HCT116 (cell line): Measurements from ENCODE around the gene TSPAN16. TPM values are rescaled to one million over a fixed set of nuclear protein-coding genes. Genes with fewer than 3 reads are reported as not detected.

Experiments used
- ATAC-seq: fragments of 200-7000 bp; cut with Tn5 transposase; 2 replicates; pipeline ENCODE4 v1.9.1; 2020; ENCODE audit warnings: mild to moderate bottlenecking, moderate library complexity
- BruUV-seq: library from RNA; stranded (reverse); fragments of 400-500 nt; replicated peaks from 2 replicates; lab custom pipeline; 2021; lab: Mats Ljungman, UMichigan
- CTCF ChIA-PET: fragments of 300-600 bp; sonication (Branson Sonifier 250); formaldehyde crosslinking; loops from one replicate; lab custom pipeline; 2021; ENCODE audit warnings: antibody characterized with exemption; lab: Charles Lee
- POLR2A ChIA-PET: fragments of 300-600, 350-600 bp; sonication (Branson Sonifier 250); formaldehyde crosslinking; loops from one replicate; lab custom pipeline; 2021; ENCODE audit warnings: antibody characterized with exemption; lab: Charles Lee
- RAD21 ChIA-PET, 2 experiments: fragments of 300-600 bp; sonication (Branson Sonifier 250); formaldehyde crosslinking; loops; one replicate each; lab custom pipeline; 2023; ENCODE audit warnings: low total read pairs in 2 of 2; ENCODE audit not compliant: uncharacterized antibody in 2 of 2, unreplicated experiment in 2 of 2, low non-redundant PET in 1 of 2; lab: Charles Lee
- DNase-seq: peaks from one replicate; pipeline ENCODE4 v3.0.0-alpha.2; 2010; ENCODE audit warnings: low read depth, low spot score
- H2AFZ ChIP-seq: fragments of 200-600 bp; shearing (Covaris generic), sonication (generic); 2 replicates; pipeline ENCODE4 v1.6.1; 2017; ENCODE audit warnings: low read depth, mixed run types, mixed read lengths, antibody characterized with exemption, low read length; ENCODE audit not compliant: poor library complexity, severe bottlenecking
- H3K27ac ChIP-seq: 2 replicates; pipeline ENCODE4 v1.5.1; 2012; ENCODE audit warnings: low read depth, low read length
- H3K27me3 ChIP-seq: fragments of 200-600 bp; sonication (generic); 2 replicates; pipeline ENCODE4 v1.6.1; 2016; ENCODE audit warnings: mixed run types, low read length, mixed read lengths; ENCODE audit not compliant: insufficient read depth
- H3K36me3 ChIP-seq, 2 experiments: fragments of 200-500 bp in 1 of 2; fragments of 200-600 bp in 1 of 2; sonication (Bioruptor generic) in 1 of 2; sonication (generic) in 1 of 2; 2 replicates each; pipeline versions ENCODE4 v1.5.1 to v1.6.1; 2014 to 2016; ENCODE audit warnings: low read length in 2 of 2, inconsistent platforms in 1 of 2, mixed read lengths in 1 of 2, mixed run types in 1 of 2; ENCODE audit not compliant: insufficient read depth in 2 of 2, control insufficient read depth in 1 of 2
- H3K4me1 ChIP-seq, 2 experiments: fragments of 200-600 bp in 1 of 2; sonication (generic) in 1 of 2; 2 replicates each; pipeline versions ENCODE4 v1.5.1 to v1.6.1; 2012 to 2017; ENCODE audit warnings: low read length in 2 of 2, inconsistent platforms in 1 of 2, mild to moderate bottlenecking in 1 of 2, mixed read lengths in 1 of 2, mixed run types in 1 of 2, moderate library complexity in 1 of 2; ENCODE audit not compliant: insufficient read depth in 2 of 2, control insufficient read depth in 1 of 2
- H3K4me2 ChIP-seq: fragments of 200-600 bp; sonication (generic); 2 replicates; pipeline ENCODE4 v1.6.1; 2017; ENCODE audit warnings: mixed run types, low read length, mixed read lengths
- H3K4me3 ChIP-seq, 2 experiments: fragments of 200-600 bp in 1 of 2; sonication (generic) in 1 of 2; replicated peaks in 1 of 2; 2 replicates each; pipeline ENCODE4 v1.5.1; 2011 to 2016; ENCODE audit warnings: low read length in 2 of 2, control low read depth in 1 of 2, low read depth in 1 of 2, mild to moderate bottlenecking in 1 of 2, mixed read lengths in 1 of 2, mixed run types in 1 of 2
- H3K79me2 ChIP-seq: fragments of 200-600 bp; sonication (generic); 2 replicates; pipeline ENCODE4 v1.6.1; 2017; ENCODE audit warnings: mild to moderate bottlenecking, mixed run types, low read length, moderate library complexity, mixed read lengths; ENCODE audit not compliant: insufficient read depth
- H3K9ac ChIP-seq: fragments of 200-600 bp; sonication (generic); 2 replicates; pipeline ENCODE4 v1.6.1; 2016; ENCODE audit warnings: low read length, mixed read lengths
- H3K9me2 ChIP-seq: fragments of 200-600 bp; sonication (generic), shearing (Covaris generic); 2 replicates; pipeline ENCODE4 v1.6.1; 2017; ENCODE audit warnings: mixed run types, mild to moderate bottlenecking, moderate library complexity; ENCODE audit not compliant: insufficient read depth
- H3K9me3 ChIP-seq, 2 experiments: fragments of 200-500 bp in 1 of 2; fragments of 200-600 bp in 1 of 2; sonication (Bioruptor generic) in 1 of 2; sonication (generic) in 1 of 2; 2 replicates each; pipeline ENCODE4 v1.6.1; 2014 to 2017; ENCODE audit warnings: low read length in 2 of 2, mixed read lengths in 2 of 2, inconsistent platforms in 1 of 2, low read depth in 1 of 2, mild to moderate bottlenecking in 1 of 2, mixed run types in 1 of 2, moderate library complexity in 1 of 2; ENCODE audit not compliant: control insufficient read depth in 1 of 2, insufficient read depth in 1 of 2
- H4K20me1 ChIP-seq: fragments of 200-600 bp; sonication (generic), shearing (Covaris generic); 2 replicates; pipeline ENCODE4 v1.6.1; 2017; ENCODE audit warnings: mixed run types, mild to moderate bottlenecking, moderate library complexity; ENCODE audit not compliant: insufficient read depth
- CEBPB ChIP-seq: IDR thresholded peaks from 2 replicates; pipeline ENCODE4 v1.6.1; 2012; ENCODE audit warnings: low read depth
- EGR1 ChIP-seq: IDR thresholded peaks from 2 replicates; pipeline ENCODE4 v1.6.1; 2012; ENCODE audit warnings: low read depth
- ELF1 ChIP-seq: IDR thresholded peaks from 2 replicates; pipeline ENCODE4 v1.6.1; 2012; ENCODE audit warnings: low read depth, borderline replicate concordance
- EZH2 ChIP-seq: fragments of 200-600 bp; sonication (generic); IDR thresholded peaks from 2 replicates; pipeline ENCODE4 v1.6.1; 2017; ENCODE audit warnings: antibody characterized with exemption, mixed run types
- EZH2phosphoT487 ChIP-seq: fragments of 200-600 bp; IDR thresholded peaks from 2 replicates; pipeline ENCODE4 v1.6.1; 2018; ENCODE audit warnings: antibody characterized with exemption, borderline replicate concordance
- FOSL1 ChIP-seq: IDR thresholded peaks from 2 replicates; pipeline ENCODE4 v1.6.1; 2012; ENCODE audit warnings: low read depth
- POLR2A ChIP-seq: IDR thresholded peaks from 2 replicates; pipeline ENCODE4 v1.7.0; 2011; ENCODE audit warnings: borderline replicate concordance; ENCODE audit not compliant: insufficient read depth, insufficient read length; ENCODE audit errors: extremely low read depth
- SIN3A ChIP-seq: IDR thresholded peaks from 2 replicates; pipeline ENCODE4 v1.6.1; 2012; ENCODE audit warnings: low read depth
- SRF ChIP-seq: IDR thresholded peaks from 2 replicates; pipeline ENCODE4 v1.6.1; 2012; ENCODE audit warnings: low read depth
- YY1 ChIP-seq: IDR thresholded peaks from 2 replicates; pipeline ENCODE4 v1.6.1; 2011; ENCODE audit warnings: low read length, low read depth, moderate library complexity, mild to moderate bottlenecking; ENCODE audit not compliant: insufficient replicate concordance; ENCODE audit errors: extremely low read depth
- ZFX ChIP-seq: fragments of 450-650 bp; IDR thresholded peaks from 2 replicates; pipeline ENCODE4 v1.6.1; 2017
- ZNF274 ChIP-seq: fragments of 200-500 bp; sonication (Bioruptor generic); IDR thresholded peaks from 2 replicates; pipeline ENCODE4 v1.6.1; 2014; ENCODE audit warnings: mild to moderate bottlenecking, low read depth, low read length, inconsistent platforms
- intact Hi-C: fragments of 100-400 bp; cut with micrococcal nuclease; formaldehyde crosslinking; loops from 2 replicates; pipeline ENCODE4 v1.10.0; 2022
- total RNA-seq: library from RNA; stranded (reverse); gene quantifications from one replicate; pipeline ENCODE4 v1.2.1, GENCODE V29; 2021; ENCODE audit not compliant: unreplicated experiment
- TF ChIP-seq, protein P1 (sequence below): IDR thresholded peaks from 2 replicates; pipeline ENCODE4 v1.6.1; 2012
- TF ChIP-seq, protein P2 (sequence below): IDR thresholded peaks from 2 replicates; pipeline ENCODE4 v1.6.1; 2012; ENCODE audit warnings: low read depth
- TF ChIP-seq, protein P3 (sequence below): IDR thresholded peaks from 2 replicates; pipeline ENCODE4 v1.6.1; 2012
- TF ChIP-seq, protein P4 (sequence below): IDR thresholded peaks from 2 replicates; pipeline ENCODE4 v1.6.1; 2011; ENCODE audit warnings: mild to moderate bottlenecking, low read length, moderate library complexity; ENCODE audit not compliant: insufficient replicate concordance; ENCODE audit errors: extremely low read depth

The TSPAN16 gene
- total RNA-seq, 1 experiment from 2014 or later = not detected

DNA sequence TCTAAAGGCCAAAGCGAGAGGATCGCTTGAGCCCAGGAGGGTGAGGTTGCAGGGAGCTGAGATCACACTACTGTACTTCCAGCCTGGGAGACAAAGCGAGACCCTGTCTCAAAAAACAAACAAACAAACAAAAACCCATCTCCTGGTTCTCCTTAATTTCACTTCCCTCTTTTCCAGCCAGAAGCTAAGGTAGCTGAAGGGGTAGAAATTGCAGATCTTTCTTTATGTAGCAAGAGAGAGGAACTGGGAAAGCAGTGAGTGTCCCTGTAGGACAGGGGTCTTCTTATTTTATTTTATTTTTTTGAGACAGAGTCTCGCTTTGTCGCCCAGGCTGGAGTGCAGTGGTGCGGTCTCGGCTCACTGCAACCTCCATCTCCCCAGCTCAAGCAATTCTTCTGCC, 4.5 kb upstream of the TSPAN16 start:
- Histone ChIP-seq H3K4me3 (no peak overlapping the region), H2AFZ (no peak overlapping the region), H3K4me1 (peaks cover 13 to 23% of the 10 kb centered on the region in 2 experiments)
- RAD21 ChIA-PET = no interaction called here
- TF ChIP-seq, protein P1, sequence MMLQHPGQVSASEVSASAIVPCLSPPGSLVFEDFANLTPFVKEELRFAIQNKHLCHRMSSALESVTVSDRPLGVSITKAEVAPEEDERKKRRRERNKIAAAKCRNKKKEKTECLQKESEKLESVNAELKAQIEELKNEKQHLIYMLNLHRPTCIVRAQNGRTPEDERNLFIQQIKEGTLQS = no peak
- TF ChIP-seq ELF1 = no peak
- TF ChIP-seq, protein P2, sequence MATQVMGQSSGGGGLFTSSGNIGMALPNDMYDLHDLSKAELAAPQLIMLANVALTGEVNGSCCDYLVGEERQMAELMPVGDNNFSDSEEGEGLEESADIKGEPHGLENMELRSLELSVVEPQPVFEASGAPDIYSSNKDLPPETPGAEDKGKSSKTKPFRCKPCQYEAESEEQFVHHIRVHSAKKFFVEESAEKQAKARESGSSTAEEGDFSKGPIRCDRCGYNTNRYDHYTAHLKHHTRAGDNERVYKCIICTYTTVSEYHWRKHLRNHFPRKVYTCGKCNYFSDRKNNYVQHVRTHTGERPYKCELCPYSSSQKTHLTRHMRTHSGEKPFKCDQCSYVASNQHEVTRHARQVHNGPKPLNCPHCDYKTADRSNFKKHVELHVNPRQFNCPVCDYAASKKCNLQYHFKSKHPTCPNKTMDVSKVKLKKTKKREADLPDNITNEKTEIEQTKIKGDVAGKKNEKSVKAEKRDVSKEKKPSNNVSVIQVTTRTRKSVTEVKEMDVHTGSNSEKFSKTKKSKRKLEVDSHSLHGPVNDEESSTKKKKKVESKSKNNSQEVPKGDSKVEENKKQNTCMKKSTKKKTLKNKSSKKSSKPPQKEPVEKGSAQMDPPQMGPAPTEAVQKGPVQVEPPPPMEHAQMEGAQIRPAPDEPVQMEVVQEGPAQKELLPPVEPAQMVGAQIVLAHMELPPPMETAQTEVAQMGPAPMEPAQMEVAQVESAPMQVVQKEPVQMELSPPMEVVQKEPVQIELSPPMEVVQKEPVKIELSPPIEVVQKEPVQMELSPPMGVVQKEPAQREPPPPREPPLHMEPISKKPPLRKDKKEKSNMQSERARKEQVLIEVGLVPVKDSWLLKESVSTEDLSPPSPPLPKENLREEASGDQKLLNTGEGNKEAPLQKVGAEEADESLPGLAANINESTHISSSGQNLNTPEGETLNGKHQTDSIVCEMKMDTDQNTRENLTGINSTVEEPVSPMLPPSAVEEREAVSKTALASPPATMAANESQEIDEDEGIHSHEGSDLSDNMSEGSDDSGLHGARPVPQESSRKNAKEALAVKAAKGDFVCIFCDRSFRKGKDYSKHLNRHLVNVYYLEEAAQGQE = no peak
- no peak for TF ChIP-seq POLR2A
- TF ChIP-seq EZH2 = no peak
- no peak for TF ChIP-seq SIN3A
- no peak for TF ChIP-seq SRF
- TF ChIP-seq, protein P3, sequence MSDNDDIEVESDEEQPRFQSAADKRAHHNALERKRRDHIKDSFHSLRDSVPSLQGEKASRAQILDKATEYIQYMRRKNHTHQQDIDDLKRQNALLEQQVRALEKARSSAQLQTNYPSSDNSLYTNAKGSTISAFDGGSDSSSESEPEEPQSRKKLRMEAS = no peak
- TF ChIP-seq, protein P4, sequence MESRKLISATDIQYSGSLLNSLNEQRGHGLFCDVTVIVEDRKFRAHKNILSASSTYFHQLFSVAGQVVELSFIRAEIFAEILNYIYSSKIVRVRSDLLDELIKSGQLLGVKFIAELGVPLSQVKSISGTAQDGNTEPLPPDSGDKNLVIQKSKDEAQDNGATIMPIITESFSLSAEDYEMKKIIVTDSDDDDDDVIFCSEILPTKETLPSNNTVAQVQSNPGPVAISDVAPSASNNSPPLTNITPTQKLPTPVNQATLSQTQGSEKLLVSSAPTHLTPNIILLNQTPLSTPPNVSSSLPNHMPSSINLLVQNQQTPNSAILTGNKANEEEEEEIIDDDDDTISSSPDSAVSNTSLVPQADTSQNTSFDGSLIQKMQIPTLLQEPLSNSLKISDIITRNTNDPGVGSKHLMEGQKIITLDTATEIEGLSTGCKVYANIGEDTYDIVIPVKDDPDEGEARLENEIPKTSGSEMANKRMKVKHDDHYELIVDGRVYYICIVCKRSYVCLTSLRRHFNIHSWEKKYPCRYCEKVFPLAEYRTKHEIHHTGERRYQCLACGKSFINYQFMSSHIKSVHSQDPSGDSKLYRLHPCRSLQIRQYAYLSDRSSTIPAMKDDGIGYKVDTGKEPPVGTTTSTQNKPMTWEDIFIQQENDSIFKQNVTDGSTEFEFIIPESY = no peak
- no peak for TF ChIP-seq EZH2phosphoT487
- TF ChIP-seq ZFX = no peak
- no peak for TF ChIP-seq ZNF274
- TF ChIP-seq YY1 = no peak
- no peak for TF ChIP-seq CEBPB
- TF ChIP-seq EGR1 = no peak
- TF ChIP-seq FOSL1 = no peak
- TF ChIP-seq, all 23 proteins: peak for 0
- no TSS peak for BruUV-seq
- Histone ChIP-seq H3K9ac (no peak overlapping the region), H3K79me2 (no peaks in the 10 kb centered on the region), H3K27me3 (no peaks in the 10 kb centered on the region), H3K4me2 (no peak overlapping the region), H3K27ac (no peak overlapping the region), H4K20me1 (no peaks in the 10 kb centered on the region), H3K9me3 (no peaks in the 10 kb centered on the region), H3K36me3 (no peaks in the 10 kb centered on the region), H3K9me2 (no peaks in the 10 kb centered on the region)
- intact Hi-C loops = loop anchor here (5.0 kb wide), 2 partner anchors 91 to 146 kb away; partner anchors contain the start of genes EPOR, ODAD3 and PRKCSH
- ATAC-seq (no peak), DNase-seq (no peak)
- ChIA-PET POLR2A (no interaction called here), CTCF (no interaction called here)
